ENCODE results near the gene NFE2L3.

Gene NFE2L3

DNA sequence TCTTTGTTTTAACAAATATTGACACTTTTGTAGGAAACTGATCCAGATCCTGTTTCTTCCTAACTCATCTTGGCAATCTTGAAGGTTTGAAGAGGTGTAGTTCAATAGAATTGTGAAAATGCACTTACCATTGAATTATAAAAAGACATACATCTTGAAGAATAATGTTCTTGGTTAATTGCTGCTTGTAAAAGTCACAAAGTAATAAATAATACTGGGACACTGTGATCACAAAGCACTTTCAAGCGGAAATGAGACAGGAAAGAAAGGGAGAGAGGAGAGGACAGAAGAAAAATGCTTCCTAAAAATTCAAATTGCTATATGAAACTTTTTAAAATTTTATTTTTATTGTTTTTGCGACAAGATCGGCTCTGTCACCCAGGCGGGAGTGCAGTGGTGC is 15.2 kb upstream of the NFE2L3 start:
- Histone ChIP-seq H3K9me3 (ENCODE audit: insufficient read depth, low read length, severe bottlenecking) (no peaks in the 10 kb centered on the region), H3K79me2 (ENCODE audit: insufficient read depth, low read length) (no peaks in the 10 kb centered on the region), H3K4me3 (ENCODE audit: low read depth in 1 of 2, low read length in 2 of 2) (no peak overlapping the region), H3K9ac (ENCODE audit: low read depth, low read length) (no peak overlapping the region), H3K27ac (ENCODE audit: low read length) (no peak overlapping the region), H2AFZ (ENCODE audit: low read depth, low read length) (no peak overlapping the region), H3K4me2 (ENCODE audit: insufficient read depth, low read length) (no peak overlapping the region), H4K20me1 (ENCODE audit: insufficient read depth, low read length) (no peaks in the 10 kb centered on the region), H3K36me3 (ENCODE audit: insufficient read depth, low read length) (no peaks in the 10 kb centered on the region), H3K27me3 (ENCODE audit: insufficient read depth, low read length, poor library complexity) (peaks cover 3% of the 10 kb centered on the region), H3K4me1 (ENCODE audit: insufficient read depth, low read length) (no peaks in the 10 kb centered on the region)
- ATAC-seq (ENCODE audit: insufficient read depth, low read depth) (no peak), DNase-seq (no peak)
- TF ChIP-seq CTCF (IDR thresholded peaks at IDR 0.05; ENCODE audit: borderline replicate concordance, extremely low read depth, low read length, poor library complexity, severe bottlenecking) (no peak), EZH2 (IDR thresholded peaks at IDR 0.05; ENCODE audit: borderline replicate concordance, low read depth, low read length, severe bottlenecking) (no peak)

DNA sequence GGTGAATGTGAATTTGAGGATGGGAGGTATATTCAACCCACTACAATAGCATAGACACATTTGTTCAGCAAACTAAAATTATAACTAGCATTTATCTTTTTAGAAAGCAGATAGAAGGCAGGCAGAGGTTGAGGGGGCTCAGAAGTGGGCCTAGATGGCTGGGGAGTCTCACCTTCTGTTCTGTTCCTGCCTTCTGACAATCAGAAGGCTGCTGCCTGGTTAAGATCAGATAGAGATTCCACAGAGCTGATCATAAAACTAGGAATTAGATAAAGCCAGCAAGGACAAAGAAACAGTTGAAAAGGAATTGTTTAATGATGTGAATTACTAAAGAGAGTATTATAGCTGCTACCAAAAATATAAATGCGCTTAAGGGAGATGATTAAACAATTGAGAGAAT is 11.6 kb upstream of the NFE2L3 start:
- H3K27me3 ChIP-seq (ENCODE audit: insufficient read depth, low read length, poor library complexity): no peaks in the 10 kb centered on the region
- H3K36me3 ChIP-seq (ENCODE audit: insufficient read depth, low read length): no peaks in the 10 kb centered on the region
- no peak overlapping the region for H3K27ac ChIP-seq (ENCODE audit: low read length)
- H3K79me2 ChIP-seq (ENCODE audit: insufficient read depth, low read length): no peaks in the 10 kb centered on the region
- H3K4me3 ChIP-seq (ENCODE audit: low read depth in 1 of 2, low read length in 2 of 2): no peak overlapping the region
- TF ChIP-seq EZH2 (IDR thresholded peaks at IDR 0.05; ENCODE audit: borderline replicate concordance, low read depth, low read length, severe bottlenecking) (no peak), CTCF (IDR thresholded peaks at IDR 0.05; ENCODE audit: borderline replicate concordance, extremely low read depth, low read length, poor library complexity, severe bottlenecking) (no peak)
- H3K9me3 ChIP-seq (ENCODE audit: insufficient read depth, low read length, severe bottlenecking): no peaks in the 10 kb centered on the region
- H4K20me1 ChIP-seq (ENCODE audit: insufficient read depth, low read length): no peaks in the 10 kb centered on the region
- H3K4me2 ChIP-seq (ENCODE audit: insufficient read depth, low read length): no peak overlapping the region
- H3K4me1 ChIP-seq (ENCODE audit: insufficient read depth, low read length): no peaks in the 10 kb centered on the region
- ATAC-seq (ENCODE audit: insufficient read depth, low read depth): no peak
- no peak overlapping the region for H3K9ac ChIP-seq (ENCODE audit: low read depth, low read length)
- no peak for DNase-seq
- H2AFZ ChIP-seq (ENCODE audit: low read depth, low read length): no peak overlapping the region

- no peaks in the 10 kb centered on the region for H4K20me1 ChIP-seq (ENCODE audit: insufficient read depth, low read length)
- H3K9ac ChIP-seq (ENCODE audit: low read depth, low read length): no peak overlapping the region
- no peaks in the 10 kb centered on the region for H3K4me1 ChIP-seq (ENCODE audit: insufficient read depth, low read length)
- DNase-seq: no peak
- H3K79me2 ChIP-seq (ENCODE audit: insufficient read depth, low read length): no peaks in the 10 kb centered on the region
- no peak overlapping the region for H3K27ac ChIP-seq (ENCODE audit: low read length)
- ATAC-seq (ENCODE audit: insufficient read depth, low read depth): no peak
- TF ChIP-seq EZH2 (IDR thresholded peaks at IDR 0.05; ENCODE audit: borderline replicate concordance, low read depth, low read length, severe bottlenecking): no peak
- no peak for TF ChIP-seq CTCF (IDR thresholded peaks at IDR 0.05; ENCODE audit: borderline replicate concordance, extremely low read depth, low read length, poor library complexity, severe bottlenecking)
- H2AFZ ChIP-seq (ENCODE audit: low read depth, low read length): no peak overlapping the region
- H3K4me3 ChIP-seq (ENCODE audit: low read depth in 1 of 2, low read length in 2 of 2): no peak overlapping the region
- H3K27me3 ChIP-seq (ENCODE audit: insufficient read depth, low read length, poor library complexity): no peaks in the 10 kb centered on the region
- no peaks in the 10 kb centered on the region for H3K36me3 ChIP-seq (ENCODE audit: insufficient read depth, low read length)
- H3K4me2 ChIP-seq (ENCODE audit: insufficient read depth, low read length): no peak overlapping the region
- H3K9me3 ChIP-seq (ENCODE audit: insufficient read depth, low read length, severe bottlenecking): no peaks in the 10 kb centered on the region
These were observed 10.9 kb upstream of the NFE2L3 start for GRCh38 chr7:26141077-26141476.

All from DND-41 (cell line).